ENCODE data around the gene IMMP2L. TPM values are rescaled to one million over a fixed set of nuclear protein-coding genes. Genes with fewer than 3 reads are reported as not detected.

The IMMP2L gene
- total RNA-seq, 1 donor from 2014 or later, result 31.9 TPM

- no peaks in the 10 kb centered on the region for H3K4me1 Mint-ChIP-seq
- ChIA-PET CTCF (no interaction called here), POLR2A (no interaction called here)
- H3K4me3 Mint-ChIP-seq, result no peak overlapping the region
- H3K27me3 Mint-ChIP-seq, result no peaks in the 10 kb centered on the region
- no peak overlapping the region for H3K27ac Mint-ChIP-seq
- intact Hi-C loops (cut with micrococcal nuclease), result no loop called here
- H3K9me3 Mint-ChIP-seq, result no peaks in the 10 kb centered on the region
- TF ChIP-seq CTCF (IDR thresholded peaks at IDR 0.05), result no peak
- no peaks in the 10 kb centered on the region for H3K36me3 Mint-ChIP-seq (ENCODE audit: low read depth)
- no peak for DNase-seq
- no peak for ATAC-seq (ENCODE audit: low read depth)
These were observed 387.8 kb downstream of the IMMP2L start for GRCh38 chr7:111174510-111174909.

DNA sequence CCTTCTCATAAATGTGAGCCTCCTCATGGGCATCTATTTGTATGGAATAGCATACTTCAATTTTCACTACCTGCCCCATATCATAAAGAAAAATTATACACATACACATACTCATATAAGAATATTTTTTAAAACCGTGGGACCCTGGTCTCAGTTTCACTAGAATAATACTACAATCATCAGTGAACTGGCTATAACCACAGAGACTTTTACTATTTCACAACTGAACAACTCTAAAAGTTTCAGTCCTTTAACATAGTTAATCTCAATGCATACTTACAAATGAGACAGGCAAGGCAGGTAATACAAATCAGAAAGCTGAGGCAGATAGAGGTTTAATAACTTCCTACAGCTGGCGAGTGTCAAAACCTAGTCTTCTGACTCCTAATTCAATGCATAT lies 388.3 kb downstream of the IMMP2L start:
- no peak for TF ChIP-seq CTCF (IDR thresholded peaks at IDR 0.05)
- intact Hi-C loops (cut with micrococcal nuclease), result no loop called here
- no peaks in the 10 kb centered on the region for H3K4me1 Mint-ChIP-seq
- H3K4me3 Mint-ChIP-seq, result no peak overlapping the region
- no peak for DNase-seq
- POLR2A ChIA-PET, result no interaction called here
- no peak for ATAC-seq (ENCODE audit: low read depth)
- H3K27ac Mint-ChIP-seq, result no peak overlapping the region
- no peaks in the 10 kb centered on the region for H3K9me3 Mint-ChIP-seq
- H3K27me3 Mint-ChIP-seq, result no peaks in the 10 kb centered on the region
- CTCF ChIA-PET, result no interaction called here
- H3K36me3 Mint-ChIP-seq (ENCODE audit: low read depth), result no peaks in the 10 kb centered on the region

GRCh38 chr7:111173528-111173927 lies 388.8 kb downstream of the IMMP2L start:
- Mint-ChIP-seq H3K27me3 (no peaks in the 10 kb centered on the region), H3K36me3 (ENCODE audit: low read depth) (no peaks in the 10 kb centered on the region), H3K9me3 (no peaks in the 10 kb centered on the region), H3K27ac (no peak overlapping the region), H3K4me3 (no peak overlapping the region), H3K4me1 (no peaks in the 10 kb centered on the region)
- no peak for TF ChIP-seq CTCF (IDR thresholded peaks at IDR 0.05)
- no peak for ATAC-seq (ENCODE audit: low read depth)
- ChIA-PET POLR2A (no interaction called here), CTCF (no interaction called here)
- no peak for DNase-seq
- intact Hi-C loops (cut with micrococcal nuclease), result no loop called here

DNA sequence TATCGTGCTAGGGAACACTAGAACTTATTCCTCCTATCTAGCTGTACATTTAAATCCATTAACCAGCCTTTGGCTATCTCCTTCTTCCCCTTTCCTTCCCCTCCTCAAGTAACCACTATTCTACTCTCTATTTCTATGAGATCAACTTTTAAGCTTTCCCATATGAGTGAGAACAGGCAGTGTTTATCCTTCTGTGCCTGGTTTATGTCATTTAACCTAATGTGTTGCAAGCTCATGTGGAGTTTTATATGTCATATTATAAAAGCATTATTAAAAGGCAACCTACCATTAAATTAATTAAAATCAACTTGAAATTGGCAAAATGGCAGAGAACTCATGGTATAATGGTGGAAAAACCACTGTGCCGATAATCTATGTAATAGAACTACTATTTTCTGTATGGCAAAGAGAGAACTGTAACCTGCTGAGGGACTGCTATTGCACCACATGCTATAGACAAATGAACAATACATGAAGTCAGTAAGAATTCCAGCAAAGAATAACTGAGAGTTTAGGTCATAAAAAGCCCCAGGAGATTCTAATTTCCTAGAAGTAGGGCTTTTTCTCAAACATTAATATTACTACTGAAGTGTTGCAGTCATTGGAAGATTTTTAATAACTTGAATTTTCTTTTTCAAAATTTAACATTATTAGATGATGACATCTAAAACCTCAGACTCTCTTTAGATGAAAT lies 389.6 kb downstream of the IMMP2L start:
- DNase-seq (no peak), ATAC-seq (ENCODE audit: low read depth) (no peak)
- CTCF ChIA-PET, result no interaction called here
- no peak overlapping the region for H3K27ac Mint-ChIP-seq
- H3K9me3 Mint-ChIP-seq, result no peaks in the 10 kb centered on the region
- no peak for TF ChIP-seq CTCF (IDR thresholded peaks at IDR 0.05)
- no peaks in the 10 kb centered on the region for H3K36me3 Mint-ChIP-seq (ENCODE audit: low read depth)
- no peak overlapping the region for H3K4me3 Mint-ChIP-seq
- POLR2A ChIA-PET, result no interaction called here
- H3K4me1 Mint-ChIP-seq, result no peaks in the 10 kb centered on the region
- intact Hi-C loops (cut with micrococcal nuclease), result no loop called here
- no peaks in the 10 kb centered on the region for H3K27me3 Mint-ChIP-seq

DNA sequence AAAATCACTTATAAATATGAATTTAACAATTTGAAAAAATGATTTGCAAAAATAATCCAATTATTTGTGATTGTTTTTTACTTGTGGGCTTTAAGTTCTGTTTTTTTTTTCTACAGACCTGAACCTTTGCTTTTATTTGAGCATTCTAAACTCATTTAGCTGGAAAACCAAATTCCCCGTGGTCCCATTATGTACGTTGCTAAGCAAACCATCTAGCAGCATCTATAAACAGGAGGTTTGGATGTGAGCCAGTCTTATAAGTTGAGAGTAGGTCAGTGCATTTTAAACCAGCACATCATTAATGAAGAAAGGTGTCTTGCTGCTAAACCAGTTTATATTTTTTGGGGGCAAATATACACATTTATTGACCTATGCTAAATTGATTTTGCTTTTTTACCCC lies 394.1 kb downstream of the IMMP2L start:
- no peaks in the 10 kb centered on the region for H3K9me3 Mint-ChIP-seq
- no peaks in the 10 kb centered on the region for H3K36me3 Mint-ChIP-seq (ENCODE audit: low read depth)
- ChIA-PET POLR2A (no interaction called here), CTCF (interaction anchor here (0.7 kb wide), 1 partner anchor 29 kb away, joined by 3 read pairs; no protein-coding TSS in a partner anchor)
- no peaks in the 10 kb centered on the region for H3K4me1 Mint-ChIP-seq
- no peak for DNase-seq
- H3K4me3 Mint-ChIP-seq, result no peak overlapping the region
- no peaks in the 10 kb centered on the region for H3K27me3 Mint-ChIP-seq
- ATAC-seq (ENCODE audit: low read depth), result no peak
- intact Hi-C loops (cut with micrococcal nuclease), result no loop called here
- no peak overlapping the region for H3K27ac Mint-ChIP-seq
- no peak for TF ChIP-seq CTCF (IDR thresholded peaks at IDR 0.05)
